PFSK-1 (cell line): Measurements from ENCODE around the gene DTX3L.

Experiments
- POLR2AphosphoS5 ChIP-seq: IDR thresholded peaks from 2 replicates; pipeline ENCODE4 v1.6.1; 2012; ENCODE audit warnings: low read depth, mild to moderate bottlenecking, control low read depth, low read length, moderate library complexity
- SIN3A ChIP-seq: IDR thresholded peaks from 2 replicates; pipeline ENCODE4 v1.6.1; 2012; ENCODE audit warnings: mild to moderate bottlenecking, low read length, moderate library complexity, borderline replicate concordance; ENCODE audit not compliant: insufficient read depth
- TAF1 ChIP-seq: IDR thresholded peaks from 2 replicates; pipeline ENCODE4 v1.6.1; 2012; ENCODE audit warnings: low read length, control low read depth, borderline replicate concordance; ENCODE audit not compliant: insufficient read depth
- TF ChIP-seq, protein P1 (sequence below), 2 experiments: IDR thresholded peaks; 2 replicates each; pipeline versions ENCODE4 v1.6.1 to v1.8.0; 2011 to 2012; ENCODE audit warnings: low read depth in 2 of 2, low read length in 2 of 2, control low read depth in 1 of 2, inconsistent platforms in 1 of 2, mild to moderate bottlenecking in 1 of 2, moderate library complexity in 1 of 2; ENCODE audit not compliant: insufficient read depth in 1 of 2

- TF ChIP-seq SIN3A (no peak), POLR2AphosphoS5 (no peak), TAF1 (no peak)
- TF ChIP-seq, protein P1, sequence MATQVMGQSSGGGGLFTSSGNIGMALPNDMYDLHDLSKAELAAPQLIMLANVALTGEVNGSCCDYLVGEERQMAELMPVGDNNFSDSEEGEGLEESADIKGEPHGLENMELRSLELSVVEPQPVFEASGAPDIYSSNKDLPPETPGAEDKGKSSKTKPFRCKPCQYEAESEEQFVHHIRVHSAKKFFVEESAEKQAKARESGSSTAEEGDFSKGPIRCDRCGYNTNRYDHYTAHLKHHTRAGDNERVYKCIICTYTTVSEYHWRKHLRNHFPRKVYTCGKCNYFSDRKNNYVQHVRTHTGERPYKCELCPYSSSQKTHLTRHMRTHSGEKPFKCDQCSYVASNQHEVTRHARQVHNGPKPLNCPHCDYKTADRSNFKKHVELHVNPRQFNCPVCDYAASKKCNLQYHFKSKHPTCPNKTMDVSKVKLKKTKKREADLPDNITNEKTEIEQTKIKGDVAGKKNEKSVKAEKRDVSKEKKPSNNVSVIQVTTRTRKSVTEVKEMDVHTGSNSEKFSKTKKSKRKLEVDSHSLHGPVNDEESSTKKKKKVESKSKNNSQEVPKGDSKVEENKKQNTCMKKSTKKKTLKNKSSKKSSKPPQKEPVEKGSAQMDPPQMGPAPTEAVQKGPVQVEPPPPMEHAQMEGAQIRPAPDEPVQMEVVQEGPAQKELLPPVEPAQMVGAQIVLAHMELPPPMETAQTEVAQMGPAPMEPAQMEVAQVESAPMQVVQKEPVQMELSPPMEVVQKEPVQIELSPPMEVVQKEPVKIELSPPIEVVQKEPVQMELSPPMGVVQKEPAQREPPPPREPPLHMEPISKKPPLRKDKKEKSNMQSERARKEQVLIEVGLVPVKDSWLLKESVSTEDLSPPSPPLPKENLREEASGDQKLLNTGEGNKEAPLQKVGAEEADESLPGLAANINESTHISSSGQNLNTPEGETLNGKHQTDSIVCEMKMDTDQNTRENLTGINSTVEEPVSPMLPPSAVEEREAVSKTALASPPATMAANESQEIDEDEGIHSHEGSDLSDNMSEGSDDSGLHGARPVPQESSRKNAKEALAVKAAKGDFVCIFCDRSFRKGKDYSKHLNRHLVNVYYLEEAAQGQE (IDR thresholded peaks at IDR 0.05; ENCODE audit: insufficient read depth in 1 of 2, low read depth in 2 of 2, low read length in 2 of 2), result no peak
Observed at GRCh38 chr3:122598556-122598955, 34.4 kb downstream of the DTX3L start.
